ENCODE data around the gene GSG1.

GSG1 gene

DNA sequence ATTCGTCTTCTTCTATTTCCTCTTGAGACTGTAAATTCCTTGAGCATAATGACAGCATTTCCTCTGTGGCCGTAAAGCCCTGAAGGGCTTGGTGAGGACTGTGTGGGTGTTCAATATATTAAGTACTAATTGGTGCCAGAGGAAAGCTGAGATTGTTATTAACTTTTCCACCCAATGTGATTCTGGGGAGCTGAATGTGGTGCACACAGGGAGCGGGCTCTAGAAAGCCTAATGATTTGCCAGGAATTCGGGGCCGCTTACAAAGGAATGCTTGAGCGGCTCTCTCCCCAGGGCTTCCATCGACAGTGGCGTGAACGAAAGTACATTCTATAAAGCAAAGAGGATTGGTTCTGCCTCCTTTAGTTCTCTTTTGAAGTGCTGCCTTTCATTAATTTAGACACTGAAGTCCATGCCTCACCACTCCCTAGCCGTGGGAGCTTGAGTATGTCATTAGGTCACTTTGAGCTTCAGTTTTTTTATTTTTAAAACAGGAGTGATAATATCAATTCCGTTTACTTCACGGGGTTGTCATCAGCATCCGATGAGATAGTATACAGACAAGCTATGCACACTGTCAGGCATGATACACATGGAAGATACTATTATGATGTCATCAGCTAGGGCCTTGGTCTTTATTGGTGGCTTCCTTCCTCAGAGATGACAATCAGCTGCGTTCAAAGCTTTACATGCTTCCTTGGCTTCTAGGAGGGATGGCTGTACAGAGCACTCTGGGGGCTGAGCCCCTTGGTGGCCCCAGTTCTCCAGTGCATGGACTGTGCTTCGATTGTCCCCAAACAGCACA lies 11.0 kb upstream of the GSG1 start:
- Histone ChIP-seq H3K4me2 (ENCODE audit: insufficient read depth, low read length) (no peak overlapping the region), H3K27me3 (ENCODE audit: insufficient read depth, low read length, poor library complexity) (peaks cover 32% of the 10 kb centered on the region), H3K79me2 (ENCODE audit: insufficient read depth, low read length) (no peaks in the 10 kb centered on the region), H3K9ac (ENCODE audit: low read depth, low read length) (no peak overlapping the region), H2AFZ (ENCODE audit: low read depth, low read length) (no peak overlapping the region), H3K4me3 (ENCODE audit: low read depth in 1 of 2, low read length in 2 of 2) (no peak overlapping the region), H4K20me1 (ENCODE audit: insufficient read depth, low read length) (no peaks in the 10 kb centered on the region), H3K27ac (ENCODE audit: low read length) (no peak overlapping the region), H3K36me3 (ENCODE audit: insufficient read depth, low read length) (no peaks in the 10 kb centered on the region), H3K9me3 (ENCODE audit: insufficient read depth, low read length, severe bottlenecking) (no peaks in the 10 kb centered on the region), H3K4me1 (ENCODE audit: insufficient read depth, low read length) (no peaks in the 10 kb centered on the region)
- TF ChIP-seq, protein P1, sequence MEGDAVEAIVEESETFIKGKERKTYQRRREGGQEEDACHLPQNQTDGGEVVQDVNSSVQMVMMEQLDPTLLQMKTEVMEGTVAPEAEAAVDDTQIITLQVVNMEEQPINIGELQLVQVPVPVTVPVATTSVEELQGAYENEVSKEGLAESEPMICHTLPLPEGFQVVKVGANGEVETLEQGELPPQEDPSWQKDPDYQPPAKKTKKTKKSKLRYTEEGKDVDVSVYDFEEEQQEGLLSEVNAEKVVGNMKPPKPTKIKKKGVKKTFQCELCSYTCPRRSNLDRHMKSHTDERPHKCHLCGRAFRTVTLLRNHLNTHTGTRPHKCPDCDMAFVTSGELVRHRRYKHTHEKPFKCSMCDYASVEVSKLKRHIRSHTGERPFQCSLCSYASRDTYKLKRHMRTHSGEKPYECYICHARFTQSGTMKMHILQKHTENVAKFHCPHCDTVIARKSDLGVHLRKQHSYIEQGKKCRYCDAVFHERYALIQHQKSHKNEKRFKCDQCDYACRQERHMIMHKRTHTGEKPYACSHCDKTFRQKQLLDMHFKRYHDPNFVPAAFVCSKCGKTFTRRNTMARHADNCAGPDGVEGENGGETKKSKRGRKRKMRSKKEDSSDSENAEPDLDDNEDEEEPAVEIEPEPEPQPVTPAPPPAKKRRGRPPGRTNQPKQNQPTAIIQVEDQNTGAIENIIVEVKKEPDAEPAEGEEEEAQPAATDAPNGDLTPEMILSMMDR (IDR thresholded peaks at IDR 0.05; ENCODE audit: borderline replicate concordance, extremely low read depth, low read length, poor library complexity, severe bottlenecking): no peak
- no peak for TF ChIP-seq EZH2 (IDR thresholded peaks at IDR 0.05; ENCODE audit: borderline replicate concordance, low read depth, low read length, severe bottlenecking)
- DNase-seq (no peak), ATAC-seq (ENCODE audit: insufficient read depth, low read depth) (no peak)

DNA sequence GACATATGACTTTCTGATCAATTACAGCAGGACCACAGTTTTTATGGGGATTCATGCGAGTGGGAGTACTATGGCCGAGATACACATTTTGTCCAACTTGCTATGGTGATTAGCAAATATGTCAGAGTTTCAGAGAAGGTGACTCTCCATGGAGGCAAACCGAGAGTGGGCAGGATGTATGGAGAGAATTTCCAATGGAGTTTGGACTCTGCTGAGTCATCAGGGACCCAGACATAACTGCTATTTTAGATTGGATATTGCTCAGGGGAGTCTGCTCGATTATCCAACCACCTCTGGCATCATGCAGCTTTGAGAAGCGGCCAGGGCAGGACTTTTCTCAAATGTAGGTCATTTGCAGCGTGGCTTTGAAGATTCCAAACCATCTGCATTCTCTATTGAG lies 9.5 kb upstream of the GSG1 start:
- no peaks in the 10 kb centered on the region for H4K20me1 ChIP-seq (ENCODE audit: insufficient read depth, low read length)
- TF ChIP-seq, protein P1 (IDR thresholded peaks at IDR 0.05; ENCODE audit: borderline replicate concordance, extremely low read depth, low read length, poor library complexity, severe bottlenecking): no peak
- no peak for TF ChIP-seq EZH2 (IDR thresholded peaks at IDR 0.05; ENCODE audit: borderline replicate concordance, low read depth, low read length, severe bottlenecking)
- no peaks in the 10 kb centered on the region for H3K36me3 ChIP-seq (ENCODE audit: insufficient read depth, low read length)
- H3K27ac ChIP-seq (ENCODE audit: low read length): no peak overlapping the region
- no peak for DNase-seq
- H3K9me3 ChIP-seq (ENCODE audit: insufficient read depth, low read length, severe bottlenecking): no peaks in the 10 kb centered on the region
- H3K27me3 ChIP-seq (ENCODE audit: insufficient read depth, low read length, poor library complexity): peaks cover 31% of the 10 kb centered on the region
- no peak overlapping the region for H3K4me3 ChIP-seq (ENCODE audit: low read depth in 1 of 2, low read length in 2 of 2)
- H2AFZ ChIP-seq (ENCODE audit: low read depth, low read length): no peak overlapping the region
- H3K4me1 ChIP-seq (ENCODE audit: insufficient read depth, low read length): no peaks in the 10 kb centered on the region
- H3K9ac ChIP-seq (ENCODE audit: low read depth, low read length): no peak overlapping the region
- no peak for ATAC-seq (ENCODE audit: insufficient read depth, low read depth)
- no peaks in the 10 kb centered on the region for H3K79me2 ChIP-seq (ENCODE audit: insufficient read depth, low read length)
- H3K4me2 ChIP-seq (ENCODE audit: insufficient read depth, low read length): no peak overlapping the region

DNA sequence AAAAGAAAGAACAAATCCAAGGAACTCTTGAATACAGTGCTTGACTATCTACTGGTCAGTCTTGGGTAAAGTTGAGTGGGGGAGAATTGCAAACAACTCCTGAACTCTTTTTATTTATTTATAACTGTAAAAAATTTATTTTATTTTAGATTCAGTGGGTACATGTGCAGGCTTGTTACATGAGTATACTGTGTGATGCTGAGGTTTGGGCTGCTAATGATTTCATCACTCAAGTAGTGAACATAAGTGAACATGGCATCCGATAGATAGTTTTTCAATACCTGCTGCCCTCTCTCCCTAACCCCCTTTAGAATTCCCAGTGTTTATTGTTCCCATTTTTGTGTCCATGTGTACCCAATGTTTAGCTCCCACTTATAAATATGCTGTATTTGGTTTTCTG lies 3.2 kb upstream of the GSG1 start:
- ATAC-seq (ENCODE audit: insufficient read depth, low read depth) (no peak), DNase-seq (no peak)
- Histone ChIP-seq H4K20me1 (ENCODE audit: insufficient read depth, low read length) (no peaks in the 10 kb centered on the region), H3K4me1 (ENCODE audit: insufficient read depth, low read length) (peaks cover 4% of the 10 kb centered on the region), H3K79me2 (ENCODE audit: insufficient read depth, low read length) (no peaks in the 10 kb centered on the region), H2AFZ (ENCODE audit: low read depth, low read length) (no peak overlapping the region), H3K9ac (ENCODE audit: low read depth, low read length) (no peak overlapping the region), H3K27me3 (ENCODE audit: insufficient read depth, low read length, poor library complexity) (peaks cover 7% of the 10 kb centered on the region), H3K4me2 (ENCODE audit: insufficient read depth, low read length) (no peak overlapping the region), H3K27ac (ENCODE audit: low read length) (no peak overlapping the region), H3K36me3 (ENCODE audit: insufficient read depth, low read length) (no peaks in the 10 kb centered on the region), H3K9me3 (ENCODE audit: insufficient read depth, low read length, severe bottlenecking) (no peaks in the 10 kb centered on the region), H3K4me3 (ENCODE audit: low read depth in 1 of 2, low read length in 2 of 2) (no peak overlapping the region)
- TF ChIP-seq, protein P1 (IDR thresholded peaks at IDR 0.05; ENCODE audit: borderline replicate concordance, extremely low read depth, low read length, poor library complexity, severe bottlenecking): no peak
